ENCODE measurements around the gene FHL5.
"Not testable (repeated sequence)": the region's sequence is repeated elsewhere in the genome, so short reads cannot be mapped to it uniquely, and the experiment has no call there.

The FHL5 gene

GRCh38 chr6:96545882-96546281 is 17.0 kb upstream of the FHL5 start:
- Histone ChIP-seq H4K20me1 (no peaks in the 10 kb centered on the region), H3K9ac (no peak overlapping the region), H3K9me3 (peaks cover 4% of the 10 kb centered on the region; the same call in 1 of the 2 replicates), H3K4me3 (no peak overlapping the region), H3K27ac (no peak overlapping the region), H3K4me2 (no peak overlapping the region), H3K36me3 (peaks cover 46% of the 10 kb centered on the region), H3K27me3 (no peaks in the 10 kb centered on the region), H3K4me1 (no peaks in the 10 kb centered on the region)
- no peak for TF ChIP-seq Cebpa-rat (IDR thresholded peaks at IDR 0.05)

GRCh38 chr6:96547654-96548053 is 15.3 kb upstream of the FHL5 start:
- no peaks in the 10 kb centered on the region for H4K20me1 ChIP-seq
- H3K27ac ChIP-seq = no peak overlapping the region
- no peak overlapping the region for H3K4me3 ChIP-seq
- H3K4me1 ChIP-seq = no peaks in the 10 kb centered on the region
- H3K4me2 ChIP-seq = no peak overlapping the region
- no peak for TF ChIP-seq Cebpa-rat (IDR thresholded peaks at IDR 0.05)
- H3K27me3 ChIP-seq = no peaks in the 10 kb centered on the region
- peaks cover 60% of the 10 kb centered on the region for H3K36me3 ChIP-seq
- peaks cover 4% of the 10 kb centered on the region; the same call in 1 of the 2 replicates for H3K9me3 ChIP-seq
- no peak overlapping the region for H3K9ac ChIP-seq

GRCh38 chr6:96554558-96554957 is 8.4 kb upstream of the FHL5 start:
- Histone ChIP-seq H4K20me1 (no peaks in the 10 kb centered on the region), H3K9ac (no peak overlapping the region), H3K9me3 (no peaks in the 10 kb centered on the region), H3K27ac (no peak overlapping the region), H3K4me1 (no peaks in the 10 kb centered on the region), H3K4me2 (no peak overlapping the region), H3K27me3 (no peaks in the 10 kb centered on the region), H3K36me3 (peaks cover 61% of the 10 kb centered on the region), H3K4me3 (no peak overlapping the region)
- TF ChIP-seq Cebpa-rat (IDR thresholded peaks at IDR 0.05) = no peak

GRCh38 chr6:96559740-96560139 is 3.2 kb upstream of the FHL5 start:
- H3K9ac ChIP-seq, H3K4me2 ChIP-seq, H3K4me3 ChIP-seq, H3K27me3 ChIP-seq, H3K9me3 ChIP-seq, H4K20me1 ChIP-seq, H3K27ac ChIP-seq: not testable (repeated sequence)
- Histone ChIP-seq H3K36me3 (peaks cover 17% of the 10 kb centered on the region), H3K4me1 (peaks cover 10% of the 10 kb centered on the region; the same call in 1 of the 2 replicates)

GRCh38 chr6:96563853-96564252 is 925 bp downstream of the FHL5 start:
- H3K27ac ChIP-seq = no peak overlapping the region
- peaks cover 10% of the 10 kb centered on the region; the same call in 1 of the 2 replicates for H3K4me1 ChIP-seq

GRCh38 chr6:96570053-96570452 is 7.1 kb downstream of the FHL5 start:
- Histone ChIP-seq H3K27me3 (no peaks in the 10 kb centered on the region), H4K20me1 (no peaks in the 10 kb centered on the region), H3K27ac (no peak overlapping the region), H3K36me3 (no peaks in the 10 kb centered on the region), H3K4me1 (peaks cover 10% of the 10 kb centered on the region), H3K4me3 (no peak overlapping the region), H3K4me2 (no peak overlapping the region), H3K9ac (no peak overlapping the region), H3K9me3 (peaks cover 22% of the 10 kb centered on the region)
- no peak for TF ChIP-seq Cebpa-rat (IDR thresholded peaks at IDR 0.05)

More at GRCh38 chr6:96563853-96564252, 925 bp downstream of the FHL5 start:
- Histone ChIP-seq H3K9me3 (no peaks in the 10 kb centered on the region), H3K27me3 (no peaks in the 10 kb centered on the region), H3K4me3 (no peak overlapping the region), H3K4me2 (no peak overlapping the region), H3K9ac (no peak overlapping the region), H3K36me3 (no peaks in the 10 kb centered on the region), H4K20me1 (no peaks in the 10 kb centered on the region)
- TF ChIP-seq Cebpa-rat (IDR thresholded peaks at IDR 0.05) = no peak

- Histone ChIP-seq H3K9ac (no peak overlapping the region), H4K20me1 (no peaks in the 10 kb centered on the region), H3K4me3 (no peak overlapping the region), H3K4me2 (no peak overlapping the region), H3K9me3 (peaks cover 22% of the 10 kb centered on the region), H3K36me3 (no peaks in the 10 kb centered on the region), H3K27ac (no peak overlapping the region), H3K27me3 (no peaks in the 10 kb centered on the region), H3K4me1 (peaks cover 10% of the 10 kb centered on the region)
- TF ChIP-seq Cebpa-rat (IDR thresholded peaks at IDR 0.05) = no peak
Measured at GRCh38 chr6:96571551-96571950, 8.6 kb downstream of the FHL5 start.

- Histone ChIP-seq H4K20me1 (no peaks in the 10 kb centered on the region), H3K9me3 (peaks cover 16% of the 10 kb centered on the region), H3K4me1 (peaks cover 10% of the 10 kb centered on the region), H3K27me3 (no peaks in the 10 kb centered on the region), H3K27ac (no peak overlapping the region), H3K36me3 (no peaks in the 10 kb centered on the region), H3K4me3 (no peak overlapping the region), H3K4me2 (no peak overlapping the region), H3K9ac (no peak overlapping the region)
- no peak for TF ChIP-seq Cebpa-rat (IDR thresholded peaks at IDR 0.05)
Measured at GRCh38 chr6:96575359-96575758, 12.4 kb downstream of the FHL5 start.

GRCh38 chr6:96576221-96576620 is 13.3 kb downstream of the FHL5 start:
- TF ChIP-seq Cebpa-rat (IDR thresholded peaks at IDR 0.05) = no peak
- H3K27me3 ChIP-seq = no peaks in the 10 kb centered on the region
- peaks cover 9% of the 10 kb centered on the region for H3K9me3 ChIP-seq
- H3K4me3 ChIP-seq = no peak overlapping the region
- H3K9ac ChIP-seq = no peak overlapping the region
- H3K4me2 ChIP-seq = no peak overlapping the region
- H3K36me3 ChIP-seq = no peaks in the 10 kb centered on the region
- no peak overlapping the region for H3K27ac ChIP-seq
- H4K20me1 ChIP-seq = no peaks in the 10 kb centered on the region
- H3K4me1 ChIP-seq = peaks cover 10% of the 10 kb centered on the region

- no peak overlapping the region for H3K27ac ChIP-seq
- H3K4me1 ChIP-seq = peaks cover 32% of the 10 kb centered on the region
- H3K4me2 ChIP-seq = peak overlapping the region; percentile 61; the same call in 1 of the 2 replicates
- no peaks in the 10 kb centered on the region for H3K9me3 ChIP-seq
- no peaks in the 10 kb centered on the region for H3K36me3 ChIP-seq
- no peak overlapping the region for H3K4me3 ChIP-seq
- H4K20me1 ChIP-seq = no peaks in the 10 kb centered on the region
- TF ChIP-seq Cebpa-rat (IDR thresholded peaks at IDR 0.05) = no peak
- H3K9ac ChIP-seq = no peak overlapping the region
- no peaks in the 10 kb centered on the region for H3K27me3 ChIP-seq
Measured at GRCh38 chr6:96582021-96582420, 19.1 kb downstream of the FHL5 start.

GRCh38 chr6:96582436-96582835 is 19.5 kb downstream of the FHL5 start:
- no peak overlapping the region for H3K9ac ChIP-seq
- H3K4me1 ChIP-seq = peaks cover 32% of the 10 kb centered on the region
- H4K20me1 ChIP-seq = no peaks in the 10 kb centered on the region
- no peaks in the 10 kb centered on the region for H3K9me3 ChIP-seq
- no peaks in the 10 kb centered on the region for H3K27me3 ChIP-seq
- no peak overlapping the region for H3K27ac ChIP-seq
- TF ChIP-seq Cebpa-rat (IDR thresholded peaks at IDR 0.05) = no peak
- no peak overlapping the region for H3K4me3 ChIP-seq
- H3K36me3 ChIP-seq = no peaks in the 10 kb centered on the region
- H3K4me2 ChIP-seq = peak overlapping the region; percentile 61
